ENCODE measurements around the gene ZNF408. TPM values are rescaled to one million over a fixed set of nuclear protein-coding genes. Genes with fewer than 3 reads are reported as not detected.
A peak's percentile ranks its signal among the peaks of the same experiment; 100 is the strongest.

ZNF408 gene
- total RNA-seq, 1 experiment from 2014 or later: 14.4 TPM

DNA sequence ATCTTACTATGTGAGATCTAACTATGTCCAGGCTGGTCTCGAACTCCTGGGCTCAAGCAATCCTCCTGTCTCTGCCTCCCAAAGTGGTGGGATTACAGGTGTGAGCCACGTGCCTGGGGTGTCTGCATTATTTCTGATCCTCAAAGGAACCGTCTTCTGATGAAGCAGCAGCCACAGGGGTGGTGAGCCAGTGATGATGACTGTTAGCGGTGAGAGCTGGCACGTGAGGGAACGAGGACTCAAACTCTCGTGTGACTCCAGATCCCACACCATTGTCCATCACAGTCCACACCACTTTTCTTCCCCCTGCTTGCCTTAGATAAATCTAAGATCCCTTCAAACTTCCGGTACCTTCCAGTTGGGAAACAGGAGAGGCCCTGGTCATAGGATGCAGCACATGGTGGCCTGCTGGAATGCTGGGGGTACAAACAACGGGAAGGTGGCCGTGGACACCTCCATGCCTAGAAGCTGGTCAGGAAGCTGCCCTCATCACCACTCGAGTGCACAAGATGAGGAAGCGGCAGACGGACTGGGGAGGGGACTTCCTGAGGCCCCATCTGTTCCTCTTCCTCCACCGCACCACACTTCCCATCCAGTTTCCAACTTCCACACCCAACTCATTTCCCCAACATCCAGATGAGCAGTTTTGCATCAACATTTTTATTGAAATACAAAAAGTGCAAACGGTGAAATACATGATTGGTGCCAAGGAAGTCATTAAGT is 24.2 kb upstream of the ZNF408 start (continued):
- TF ChIP-seq TCF7L2 (IDR thresholded peaks at IDR 0.05; ENCODE audit: borderline replicate concordance, extremely low read depth, insufficient read depth, insufficient read length): no peak

DNA sequence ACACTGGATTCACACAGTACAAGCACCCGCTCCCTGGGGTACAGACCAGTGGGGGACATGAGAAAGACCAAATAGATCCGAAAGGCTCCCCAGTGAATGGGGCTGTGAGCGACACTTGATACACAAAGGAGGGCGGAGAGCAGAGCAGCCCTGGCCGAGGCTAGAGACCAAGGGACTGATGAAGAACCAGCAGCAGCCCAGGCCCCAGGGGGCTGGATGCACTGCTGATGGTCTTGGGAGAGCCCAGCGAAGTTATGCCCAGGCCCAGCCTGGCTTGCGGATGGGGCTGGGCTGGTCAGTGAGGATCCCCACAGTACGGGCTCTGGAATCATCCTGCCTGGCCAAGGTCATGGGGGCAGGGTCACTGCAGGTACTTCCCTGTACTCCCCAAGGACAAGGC is 23.7 kb upstream of the ZNF408 start:
- no peaks in the 10 kb centered on the region for H3K9me3 ChIP-seq (ENCODE audit: control insufficient read depth in 1 of 2, insufficient read depth in 1 of 2, low read depth in 1 of 2, low read length in 2 of 2)
- POLR2A ChIA-PET: no interaction called here
- no peak overlapping the region for H3K27ac ChIP-seq (ENCODE audit: low read depth, low read length)
- peaks cover 3 to 4% of the 10 kb centered on the region in 2 experiments; a peak in 3 of 4 replicates for H3K36me3 ChIP-seq (ENCODE audit: control insufficient read depth in 1 of 2, insufficient read depth in 2 of 2, low read length in 2 of 2)
- ATAC-seq (no peak), DNase-seq (ENCODE audit: low read depth, low spot score) (no peak)
- TF ChIP-seq ZNF274 (IDR thresholded peaks at IDR 0.05; ENCODE audit: low read depth, low read length) (no peak), SP1 (IDR thresholded peaks at IDR 0.05; ENCODE audit: low read depth) (no peak), POLR2A (IDR thresholded peaks at IDR 0.05; ENCODE audit: borderline replicate concordance, extremely low read depth, insufficient read depth, insufficient read length) (no peak)
- H3K27me3 ChIP-seq (ENCODE audit: insufficient read depth, low read length): no peaks in the 10 kb centered on the region
- CTCF ChIA-PET: no interaction called here
- H3K9me2 ChIP-seq (ENCODE audit: insufficient read depth): no peaks in the 10 kb centered on the region
- TSS peak; percentile 68 for BruUV-seq (replicated peaks)
- H3K79me2 ChIP-seq (ENCODE audit: insufficient read depth, low read length): no peaks in the 10 kb centered on the region
- no peak overlapping the region for H2AFZ ChIP-seq (ENCODE audit: low read depth, low read length, poor library complexity, severe bottlenecking)
- RAD21 ChIA-PET (ENCODE audit: low non-redundant PET in 1 of 2, low total read pairs in 2 of 2, uncharacterized antibody in 2 of 2, unreplicated experiment in 2 of 2): no interaction called here
- no peaks in the 10 kb centered on the region for H4K20me1 ChIP-seq (ENCODE audit: insufficient read depth)
- H3K4me2 ChIP-seq (ENCODE audit: low read length): no peak overlapping the region
- H3K4me3 ChIP-seq (replicated peaks in 1 of 2; ENCODE audit: low read depth in 1 of 2, low read length in 2 of 2): no peak overlapping the region
- H3K4me1 ChIP-seq (ENCODE audit: control insufficient read depth in 1 of 2, insufficient read depth in 2 of 2, low read length in 2 of 2): peaks cover 0 to 4% of the 10 kb centered on the region in 2 experiments; a peak in 1 of 4 replicates
- intact Hi-C loops (cut with micrococcal nuclease): no loop called here
- H3K9ac ChIP-seq (ENCODE audit: low read length): no peak overlapping the region

DNA sequence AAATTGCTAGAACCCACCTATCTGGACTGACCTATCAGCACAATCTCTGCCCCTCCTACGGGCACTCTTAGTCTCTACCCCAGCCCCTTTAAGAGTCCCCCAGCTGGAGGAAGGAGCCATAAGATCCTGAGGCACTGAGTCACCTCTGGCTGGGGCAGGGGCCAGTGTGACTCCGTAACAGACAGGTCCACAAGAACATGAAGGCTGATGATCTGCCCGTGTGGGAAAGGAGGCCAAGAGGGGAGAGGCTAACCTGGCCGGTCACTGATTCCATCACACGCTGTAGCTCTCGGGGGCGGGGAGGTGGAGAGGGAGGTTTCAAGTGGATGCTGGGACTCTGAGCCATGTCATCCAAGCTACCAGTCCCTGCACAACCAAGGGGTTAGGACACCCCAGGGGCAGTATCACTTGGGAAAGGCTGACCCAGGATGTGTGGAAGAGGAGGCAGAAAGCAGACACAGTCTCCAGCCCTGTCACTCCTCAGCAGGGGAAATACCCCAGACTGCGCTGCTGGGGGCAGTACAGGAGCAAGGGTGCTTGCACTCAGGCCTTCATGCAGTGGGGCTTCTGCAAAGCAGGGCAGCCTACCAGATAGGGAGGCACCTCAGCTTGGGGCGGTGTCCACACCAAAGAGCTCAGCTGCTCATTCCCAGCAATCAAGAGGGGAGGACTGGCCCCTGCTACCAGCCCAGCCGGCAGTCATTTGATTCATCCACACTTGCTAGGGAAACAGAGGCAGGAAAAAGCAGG is 22.7 kb upstream of the ZNF408 start:
- Histone ChIP-seq H3K4me2 (ENCODE audit: low read length) (no peak overlapping the region), H3K27ac (ENCODE audit: low read depth, low read length) (no peak overlapping the region), H2AFZ (ENCODE audit: low read depth, low read length, poor library complexity, severe bottlenecking) (no peak overlapping the region), H3K27me3 (ENCODE audit: insufficient read depth, low read length) (no peaks in the 10 kb centered on the region), H3K9ac (ENCODE audit: low read length) (no peak overlapping the region), H3K4me3 (replicated peaks in 1 of 2; ENCODE audit: low read depth in 1 of 2, low read length in 2 of 2) (no peak overlapping the region), H4K20me1 (ENCODE audit: insufficient read depth) (no peaks in the 10 kb centered on the region), H3K4me1 (ENCODE audit: control insufficient read depth in 1 of 2, insufficient read depth in 2 of 2, low read length in 2 of 2) (peaks cover under 1 to 11% of the 10 kb centered on the region in 2 experiments), H3K9me2 (ENCODE audit: insufficient read depth) (no peaks in the 10 kb centered on the region), H3K36me3 (ENCODE audit: control insufficient read depth in 1 of 2, insufficient read depth in 2 of 2, low read length in 2 of 2) (peaks cover 3 to 4% of the 10 kb centered on the region in 2 experiments; a peak in 2 of 4 replicates), H3K9me3 (ENCODE audit: control insufficient read depth in 1 of 2, insufficient read depth in 1 of 2, low read depth in 1 of 2, low read length in 2 of 2) (no peaks in the 10 kb centered on the region), H3K79me2 (ENCODE audit: insufficient read depth, low read length) (no peaks in the 10 kb centered on the region)
- TF ChIP-seq EGR1 (IDR thresholded peaks at IDR 0.05; ENCODE audit: low read depth) (no peak), RAD21 (IDR thresholded peaks at IDR 0.05; ENCODE audit: low read depth) (0 out of 2 replicates have a peak, but pooled peaks have one; percentile 16), POLR2AphosphoS5 (IDR thresholded peaks at IDR 0.05; ENCODE audit: low read depth, low read length) (no peak), SP1 (IDR thresholded peaks at IDR 0.05; ENCODE audit: low read depth) (no peak)
- TF ChIP-seq, protein P1, sequence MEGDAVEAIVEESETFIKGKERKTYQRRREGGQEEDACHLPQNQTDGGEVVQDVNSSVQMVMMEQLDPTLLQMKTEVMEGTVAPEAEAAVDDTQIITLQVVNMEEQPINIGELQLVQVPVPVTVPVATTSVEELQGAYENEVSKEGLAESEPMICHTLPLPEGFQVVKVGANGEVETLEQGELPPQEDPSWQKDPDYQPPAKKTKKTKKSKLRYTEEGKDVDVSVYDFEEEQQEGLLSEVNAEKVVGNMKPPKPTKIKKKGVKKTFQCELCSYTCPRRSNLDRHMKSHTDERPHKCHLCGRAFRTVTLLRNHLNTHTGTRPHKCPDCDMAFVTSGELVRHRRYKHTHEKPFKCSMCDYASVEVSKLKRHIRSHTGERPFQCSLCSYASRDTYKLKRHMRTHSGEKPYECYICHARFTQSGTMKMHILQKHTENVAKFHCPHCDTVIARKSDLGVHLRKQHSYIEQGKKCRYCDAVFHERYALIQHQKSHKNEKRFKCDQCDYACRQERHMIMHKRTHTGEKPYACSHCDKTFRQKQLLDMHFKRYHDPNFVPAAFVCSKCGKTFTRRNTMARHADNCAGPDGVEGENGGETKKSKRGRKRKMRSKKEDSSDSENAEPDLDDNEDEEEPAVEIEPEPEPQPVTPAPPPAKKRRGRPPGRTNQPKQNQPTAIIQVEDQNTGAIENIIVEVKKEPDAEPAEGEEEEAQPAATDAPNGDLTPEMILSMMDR (IDR thresholded peaks at IDR 0.05 in 2 of 3, conservative IDR thresholded peaks at IDR 0.05 in 1 of 3; ENCODE audit: borderline replicate concordance in 1 of 3, insufficient read depth in 1 of 3, low read depth in 2 of 3, low read length in 2 of 3): peak in 1 of 3 experiments; percentile 12; a peak in 1 of 6 replicates
- TF ChIP-seq, protein P2, sequence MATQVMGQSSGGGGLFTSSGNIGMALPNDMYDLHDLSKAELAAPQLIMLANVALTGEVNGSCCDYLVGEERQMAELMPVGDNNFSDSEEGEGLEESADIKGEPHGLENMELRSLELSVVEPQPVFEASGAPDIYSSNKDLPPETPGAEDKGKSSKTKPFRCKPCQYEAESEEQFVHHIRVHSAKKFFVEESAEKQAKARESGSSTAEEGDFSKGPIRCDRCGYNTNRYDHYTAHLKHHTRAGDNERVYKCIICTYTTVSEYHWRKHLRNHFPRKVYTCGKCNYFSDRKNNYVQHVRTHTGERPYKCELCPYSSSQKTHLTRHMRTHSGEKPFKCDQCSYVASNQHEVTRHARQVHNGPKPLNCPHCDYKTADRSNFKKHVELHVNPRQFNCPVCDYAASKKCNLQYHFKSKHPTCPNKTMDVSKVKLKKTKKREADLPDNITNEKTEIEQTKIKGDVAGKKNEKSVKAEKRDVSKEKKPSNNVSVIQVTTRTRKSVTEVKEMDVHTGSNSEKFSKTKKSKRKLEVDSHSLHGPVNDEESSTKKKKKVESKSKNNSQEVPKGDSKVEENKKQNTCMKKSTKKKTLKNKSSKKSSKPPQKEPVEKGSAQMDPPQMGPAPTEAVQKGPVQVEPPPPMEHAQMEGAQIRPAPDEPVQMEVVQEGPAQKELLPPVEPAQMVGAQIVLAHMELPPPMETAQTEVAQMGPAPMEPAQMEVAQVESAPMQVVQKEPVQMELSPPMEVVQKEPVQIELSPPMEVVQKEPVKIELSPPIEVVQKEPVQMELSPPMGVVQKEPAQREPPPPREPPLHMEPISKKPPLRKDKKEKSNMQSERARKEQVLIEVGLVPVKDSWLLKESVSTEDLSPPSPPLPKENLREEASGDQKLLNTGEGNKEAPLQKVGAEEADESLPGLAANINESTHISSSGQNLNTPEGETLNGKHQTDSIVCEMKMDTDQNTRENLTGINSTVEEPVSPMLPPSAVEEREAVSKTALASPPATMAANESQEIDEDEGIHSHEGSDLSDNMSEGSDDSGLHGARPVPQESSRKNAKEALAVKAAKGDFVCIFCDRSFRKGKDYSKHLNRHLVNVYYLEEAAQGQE (IDR thresholded peaks at IDR 0.05; ENCODE audit: low read depth): no peak
- ChIA-PET RAD21 (ENCODE audit: low non-redundant PET in 1 of 2, low total read pairs in 2 of 2, uncharacterized antibody in 2 of 2, unreplicated experiment in 2 of 2) (no interaction called here), CTCF (no interaction called here), POLR2A (no interaction called here)
- no TSS peak for BruUV-seq (replicated peaks)
- ATAC-seq (peak; percentile 29; the same call in 1 of the 2 replicates), DNase-seq (ENCODE audit: low read depth, low spot score) (no peak)
- intact Hi-C loops (cut with micrococcal nuclease): no loop called here

All from HCT116 (cell line).